Measurements from ENCODE around the gene MAN1C1.

The MAN1C1 gene

DNA sequence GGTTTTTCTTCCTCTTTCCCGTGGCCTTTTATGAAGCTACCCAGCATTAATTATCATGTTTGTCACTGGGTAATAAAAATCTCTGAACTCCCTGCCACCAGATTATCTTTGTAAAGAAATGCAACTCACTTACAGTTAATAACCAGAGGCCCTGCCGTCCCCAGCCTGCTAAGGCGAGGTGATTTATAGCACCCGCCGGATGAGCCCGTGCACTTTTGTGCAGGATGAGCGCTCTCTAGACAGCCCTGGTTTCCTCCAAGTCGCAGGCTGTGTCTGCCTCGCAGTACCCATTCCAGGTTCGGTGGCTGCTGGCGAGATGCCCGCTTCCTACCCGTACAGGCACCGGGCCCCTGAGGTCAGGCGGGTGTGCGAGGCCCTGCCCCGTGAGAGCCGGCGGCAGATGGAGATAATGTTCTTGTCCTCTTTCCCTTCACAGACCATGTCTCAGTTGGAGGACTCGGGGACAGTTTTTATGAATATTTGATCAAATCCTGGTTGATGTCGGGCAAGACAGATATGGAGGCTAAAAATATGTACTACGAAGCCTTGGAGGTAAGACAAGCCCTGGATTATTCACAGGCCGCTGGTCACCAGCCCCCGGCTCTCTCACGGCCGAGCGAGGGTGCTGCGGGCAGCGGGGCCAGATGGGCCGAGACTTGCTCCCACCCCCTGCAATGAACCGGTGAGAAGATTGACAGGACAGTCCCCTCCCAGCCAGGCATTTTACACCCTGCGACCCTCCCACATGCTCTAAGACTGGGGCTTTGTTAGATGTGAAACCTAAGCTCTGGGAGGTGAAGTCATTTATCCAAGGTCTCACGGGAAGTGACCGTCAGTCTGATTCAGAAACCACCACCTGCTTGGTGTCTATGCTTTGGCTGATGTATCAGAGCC lies 154.9 kb downstream of the MAN1C1 start:
- TF ChIP-seq, protein P1, sequence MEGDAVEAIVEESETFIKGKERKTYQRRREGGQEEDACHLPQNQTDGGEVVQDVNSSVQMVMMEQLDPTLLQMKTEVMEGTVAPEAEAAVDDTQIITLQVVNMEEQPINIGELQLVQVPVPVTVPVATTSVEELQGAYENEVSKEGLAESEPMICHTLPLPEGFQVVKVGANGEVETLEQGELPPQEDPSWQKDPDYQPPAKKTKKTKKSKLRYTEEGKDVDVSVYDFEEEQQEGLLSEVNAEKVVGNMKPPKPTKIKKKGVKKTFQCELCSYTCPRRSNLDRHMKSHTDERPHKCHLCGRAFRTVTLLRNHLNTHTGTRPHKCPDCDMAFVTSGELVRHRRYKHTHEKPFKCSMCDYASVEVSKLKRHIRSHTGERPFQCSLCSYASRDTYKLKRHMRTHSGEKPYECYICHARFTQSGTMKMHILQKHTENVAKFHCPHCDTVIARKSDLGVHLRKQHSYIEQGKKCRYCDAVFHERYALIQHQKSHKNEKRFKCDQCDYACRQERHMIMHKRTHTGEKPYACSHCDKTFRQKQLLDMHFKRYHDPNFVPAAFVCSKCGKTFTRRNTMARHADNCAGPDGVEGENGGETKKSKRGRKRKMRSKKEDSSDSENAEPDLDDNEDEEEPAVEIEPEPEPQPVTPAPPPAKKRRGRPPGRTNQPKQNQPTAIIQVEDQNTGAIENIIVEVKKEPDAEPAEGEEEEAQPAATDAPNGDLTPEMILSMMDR (IDR thresholded peaks at IDR 0.05; ENCODE audit: low read depth, low read length): no peak
- TF ChIP-seq EZH2phosphoT487 (IDR thresholded peaks at IDR 0.05; ENCODE audit: low read depth): no peak
- Histone ChIP-seq H3K4me1 (ENCODE audit: low read length) (peaks cover 9% of the 10 kb centered on the region; the same call in 1 of the 2 replicates), H4K20me1 (ENCODE audit: insufficient read depth, low read length) (no peaks in the 10 kb centered on the region), H3K9ac (ENCODE audit: low read length) (no peak overlapping the region), H2AFZ (ENCODE audit: low read depth, low read length) (no peak overlapping the region), H3K27me3 (ENCODE audit: low read depth, low read length) (no peaks in the 10 kb centered on the region), H3K27ac (ENCODE audit: low read length) (no peak overlapping the region), H3K79me2 (ENCODE audit: low read length) (no peaks in the 10 kb centered on the region), H3K9me3 (ENCODE audit: insufficient read depth, low read length) (no peaks in the 10 kb centered on the region), H3K4me3 (ENCODE audit: low read length) (no peak overlapping the region), H3K36me3 (replicated peaks; ENCODE audit: low read depth, low read length) (no peaks in the 10 kb centered on the region), H3K4me2 (ENCODE audit: low read length) (no peak overlapping the region)

DNA sequence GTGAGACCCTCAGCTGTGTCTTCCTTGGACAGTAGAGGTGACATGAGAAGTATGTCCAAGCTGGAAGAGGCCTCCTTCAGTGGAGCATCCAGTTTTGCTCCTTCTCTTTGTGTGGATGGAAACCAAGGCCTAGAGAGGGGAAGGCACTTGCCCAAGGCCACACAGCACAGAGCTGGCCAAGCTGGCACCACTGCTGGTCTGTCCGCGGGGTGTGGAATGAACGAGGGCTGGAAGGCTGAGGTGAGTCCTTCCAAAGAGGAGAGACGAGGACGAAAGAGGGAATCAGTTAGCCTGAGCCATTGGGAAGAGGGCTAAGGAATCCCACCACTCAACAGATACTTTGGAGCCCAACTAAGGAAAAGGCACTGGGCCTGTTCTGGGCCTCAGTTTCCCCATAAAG lies 155.6 kb downstream of the MAN1C1 start:
- no peak overlapping the region for H3K27ac ChIP-seq (ENCODE audit: low read length)
- no peak for TF ChIP-seq EZH2phosphoT487 (IDR thresholded peaks at IDR 0.05; ENCODE audit: low read depth)
- TF ChIP-seq, protein P1 (IDR thresholded peaks at IDR 0.05; ENCODE audit: low read depth, low read length): no peak
- H2AFZ ChIP-seq (ENCODE audit: low read depth, low read length): no peak overlapping the region
- no peaks in the 10 kb centered on the region for H3K27me3 ChIP-seq (ENCODE audit: low read depth, low read length)
- H3K36me3 ChIP-seq (replicated peaks; ENCODE audit: low read depth, low read length): no peaks in the 10 kb centered on the region
- H3K9ac ChIP-seq (ENCODE audit: low read length): no peak overlapping the region
- no peak overlapping the region for H3K4me2 ChIP-seq (ENCODE audit: low read length)
- peaks cover 9% of the 10 kb centered on the region; the same call in 1 of the 2 replicates for H3K4me1 ChIP-seq (ENCODE audit: low read length)
- H3K4me3 ChIP-seq (ENCODE audit: low read length): no peak overlapping the region
- H4K20me1 ChIP-seq (ENCODE audit: insufficient read depth, low read length): no peaks in the 10 kb centered on the region
- no peaks in the 10 kb centered on the region for H3K9me3 ChIP-seq (ENCODE audit: insufficient read depth, low read length)
- H3K79me2 ChIP-seq (ENCODE audit: low read length): no peaks in the 10 kb centered on the region

DNA sequence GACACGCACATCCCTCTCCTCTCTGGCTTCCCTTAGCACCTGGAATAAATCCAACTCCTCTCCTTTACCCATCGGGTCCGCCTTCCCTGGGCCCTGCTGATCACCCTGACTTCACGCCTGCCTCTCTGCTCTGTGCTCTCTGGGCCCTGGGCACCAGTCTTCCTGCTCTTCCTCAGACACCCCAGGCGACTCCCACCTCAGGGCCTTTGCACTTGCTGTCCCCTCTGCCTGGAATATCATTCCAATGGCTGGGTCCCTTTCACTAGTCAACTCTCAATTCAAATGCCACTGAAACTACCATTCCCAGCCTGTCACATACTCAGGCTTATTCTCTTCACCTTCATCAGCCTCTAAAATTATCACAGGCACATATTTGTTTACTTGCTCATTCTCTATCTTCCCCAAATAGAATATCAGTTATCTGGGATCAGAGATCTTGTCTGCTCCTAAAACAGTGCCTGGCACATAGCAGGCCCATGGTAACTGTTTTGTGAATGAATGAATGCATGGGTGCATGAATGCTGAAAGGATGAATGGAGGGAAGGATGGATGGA lies 156.2 kb downstream of the MAN1C1 start:
- Histone ChIP-seq H3K27me3 (ENCODE audit: low read depth, low read length) (no peaks in the 10 kb centered on the region), H3K9ac (ENCODE audit: low read length) (no peak overlapping the region), H4K20me1 (ENCODE audit: insufficient read depth, low read length) (no peaks in the 10 kb centered on the region), H3K9me3 (ENCODE audit: insufficient read depth, low read length) (no peaks in the 10 kb centered on the region), H3K79me2 (ENCODE audit: low read length) (no peaks in the 10 kb centered on the region), H3K4me3 (ENCODE audit: low read length) (no peak overlapping the region), H3K36me3 (replicated peaks; ENCODE audit: low read depth, low read length) (no peaks in the 10 kb centered on the region), H3K27ac (ENCODE audit: low read length) (no peak overlapping the region), H3K4me1 (ENCODE audit: low read length) (peaks cover 9% of the 10 kb centered on the region; the same call in 1 of the 2 replicates), H3K4me2 (ENCODE audit: low read length) (no peak overlapping the region), H2AFZ (ENCODE audit: low read depth, low read length) (no peak overlapping the region)
- TF ChIP-seq, protein P1 (IDR thresholded peaks at IDR 0.05; ENCODE audit: low read depth, low read length): no peak

DNA sequence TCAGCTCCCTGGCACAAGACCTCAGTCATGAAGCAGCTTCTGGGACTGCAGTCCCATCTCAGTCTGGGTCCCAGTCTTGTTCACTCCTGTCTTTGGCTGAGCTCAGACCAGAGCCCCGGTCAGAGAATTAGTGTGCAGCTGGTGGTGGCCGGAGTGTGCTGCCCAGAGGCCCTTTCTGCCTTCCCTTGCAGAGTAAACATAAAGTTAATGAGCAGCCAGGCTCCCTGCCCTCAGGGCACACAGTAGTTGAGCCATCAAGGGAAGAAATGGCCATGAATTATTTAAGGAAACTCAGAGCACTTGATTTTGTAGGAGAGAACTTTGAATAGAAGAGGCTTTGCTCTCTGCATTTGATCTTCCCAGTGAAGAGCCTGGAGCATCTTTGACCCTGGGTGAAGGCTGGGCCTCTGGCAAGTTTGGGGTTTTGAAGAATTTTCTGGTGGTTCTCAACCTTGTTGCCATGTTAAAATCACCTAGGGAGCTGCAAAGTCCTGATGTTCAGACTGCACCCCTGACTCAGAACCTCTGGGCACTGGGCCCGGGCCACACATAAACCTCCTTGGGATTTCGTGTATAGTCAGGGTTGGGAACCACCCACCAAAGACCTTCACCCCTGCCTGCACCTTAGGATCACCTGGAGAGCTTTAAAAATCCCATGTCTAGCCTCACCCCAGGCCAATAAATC lies 157.0 kb downstream of the MAN1C1 start:
- no peaks in the 10 kb centered on the region for H3K36me3 ChIP-seq (replicated peaks; ENCODE audit: low read depth, low read length)
- H3K27me3 ChIP-seq (ENCODE audit: low read depth, low read length): no peaks in the 10 kb centered on the region
- no peak overlapping the region for H3K9ac ChIP-seq (ENCODE audit: low read length)
- no peaks in the 10 kb centered on the region for H3K79me2 ChIP-seq (ENCODE audit: low read length)
- peaks cover 9% of the 10 kb centered on the region; the same call in 1 of the 2 replicates for H3K4me1 ChIP-seq (ENCODE audit: low read length)
- TF ChIP-seq EZH2phosphoT487 (IDR thresholded peaks at IDR 0.05; ENCODE audit: low read depth): no peak
- TF ChIP-seq, protein P1 (IDR thresholded peaks at IDR 0.05; ENCODE audit: low read depth, low read length): no peak
- H3K27ac ChIP-seq (ENCODE audit: low read length): no peak overlapping the region
- H2AFZ ChIP-seq (ENCODE audit: low read depth, low read length): no peak overlapping the region
- H3K9me3 ChIP-seq (ENCODE audit: insufficient read depth, low read length): no peaks in the 10 kb centered on the region
- no peak overlapping the region for H3K4me2 ChIP-seq (ENCODE audit: low read length)
- no peak overlapping the region for H3K4me3 ChIP-seq (ENCODE audit: low read length)
- no peaks in the 10 kb centered on the region for H4K20me1 ChIP-seq (ENCODE audit: insufficient read depth, low read length)

Data from OCI-LY3 (cell line).